ENCODE measurements around the gene CDH26. TPM values are rescaled to one million over a fixed set of nuclear protein-coding genes. Genes with fewer than 3 reads are reported as not detected.

Gene CDH26
- total and polyA plus RNA-seq, 9 of the 15 experiments (the other 6 are each of a cell fraction or from before 2014, with no cell fraction given): 0.07 to 0.13 (median 0.10) TPM; not detected in 4

DNA sequence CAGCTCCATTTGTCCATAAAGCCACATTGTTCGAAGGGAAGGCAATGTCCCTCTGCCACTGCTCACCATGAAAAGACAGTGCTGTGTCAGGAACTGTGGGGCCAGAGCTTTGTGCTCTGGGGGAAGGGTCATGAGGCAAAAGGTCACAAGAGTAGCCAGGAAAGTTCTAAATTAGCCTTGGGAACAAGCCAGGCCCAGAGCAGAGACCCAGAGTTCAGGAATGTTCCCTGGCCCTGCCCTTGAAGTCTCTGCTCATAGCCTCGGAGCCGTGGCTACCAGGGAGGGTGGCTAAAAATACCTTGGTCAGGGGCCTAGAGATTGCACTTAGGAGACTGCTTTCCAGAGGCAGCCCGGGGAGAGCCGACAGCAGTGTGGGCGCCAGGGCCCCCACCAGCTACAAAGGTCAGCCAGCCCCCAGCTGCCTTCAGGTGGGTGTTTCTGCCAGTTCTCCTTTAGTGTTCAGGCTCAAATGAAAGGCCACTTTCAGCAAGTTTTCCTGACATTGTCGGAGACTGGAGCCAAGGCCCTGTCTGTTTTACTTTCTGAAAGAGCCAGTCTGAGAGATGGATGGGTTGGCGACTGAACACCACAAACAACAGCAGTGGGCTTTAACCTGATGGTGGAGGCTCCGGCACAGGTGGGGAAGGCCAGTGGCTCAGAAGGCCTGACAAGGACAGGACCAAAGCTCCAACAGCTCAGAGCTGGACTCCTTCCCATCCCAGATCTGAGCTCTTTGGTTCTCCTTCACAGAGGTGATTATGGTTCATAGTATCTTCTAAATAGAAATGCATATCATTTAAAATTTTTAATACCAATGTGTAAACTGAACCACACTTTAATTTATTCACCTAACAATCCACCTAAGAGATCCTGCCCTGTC, 76.2 kb downstream of the CDH26 start:
- H3K27me3 ChIP-seq (ENCODE audit: control insufficient read depth in 2 of 2, insufficient read depth in 2 of 2, low read length in 2 of 2): peaks cover 0 to 27% of the 10 kb centered on the region in 2 experiments; a peak in 2 of 5 replicates
- no TSS peak for BruUV-seq (replicated peaks)
- H3K36me3 ChIP-seq (ENCODE audit: control insufficient read depth, insufficient read depth, low read length): no peaks in the 10 kb centered on the region
- intact Hi-C loops (cut with micrococcal nuclease) (no loop called here), in situ Hi-C loops (cut with MboI) (no loop called here)
- no peaks in the 10 kb centered on the region for H3K79me2 ChIP-seq (ENCODE audit: control insufficient read depth, insufficient read depth, low read length)
- ChIA-PET POLR2A (interaction anchor here (0.6 to 0.7 kb wide), 2 partner anchors 240 to 853 kb away, joined by 3 read pairs; no protein-coding TSS in a partner anchor), CTCF (ENCODE audit: low intra/inter-chr PET ratio) (no interaction called here)
- ATAC-seq: no peak
- no peak overlapping the region for H3K27ac ChIP-seq (ENCODE audit: extremely low read depth, low read depth, low read length)
- FAIRE-seq: no peak
- H3K9me3 ChIP-seq (replicated peaks; ENCODE audit: control insufficient read depth, insufficient read depth, low read depth, low read length): no peaks in the 10 kb centered on the region
- H3K4me2 ChIP-seq (ENCODE audit: insufficient read depth, low read length): no peak overlapping the region
- no peak overlapping the region for H3K4me3 ChIP-seq
- H4K20me1 ChIP-seq (replicated peaks; ENCODE audit: control insufficient read depth, insufficient read depth, low read length): no peaks in the 10 kb centered on the region
- no peak for DNase-seq (ENCODE audit: extremely low read depth in 1 of 4, low spot score in 3 of 4)
- H3K9ac ChIP-seq (ENCODE audit: insufficient read depth in 1 of 2, low read depth in 2 of 2, low read length in 2 of 2): no peak overlapping the region
- H2AFZ ChIP-seq (ENCODE audit: low read depth, low read length): no peak overlapping the region
- WGBS (ENCODE audit: insufficient coverage, low coverage, missing lambda C conversion rate): 0% methylated on average over 8 of the region's 9 CpGs
- TF ChIP-seq, protein P1, sequence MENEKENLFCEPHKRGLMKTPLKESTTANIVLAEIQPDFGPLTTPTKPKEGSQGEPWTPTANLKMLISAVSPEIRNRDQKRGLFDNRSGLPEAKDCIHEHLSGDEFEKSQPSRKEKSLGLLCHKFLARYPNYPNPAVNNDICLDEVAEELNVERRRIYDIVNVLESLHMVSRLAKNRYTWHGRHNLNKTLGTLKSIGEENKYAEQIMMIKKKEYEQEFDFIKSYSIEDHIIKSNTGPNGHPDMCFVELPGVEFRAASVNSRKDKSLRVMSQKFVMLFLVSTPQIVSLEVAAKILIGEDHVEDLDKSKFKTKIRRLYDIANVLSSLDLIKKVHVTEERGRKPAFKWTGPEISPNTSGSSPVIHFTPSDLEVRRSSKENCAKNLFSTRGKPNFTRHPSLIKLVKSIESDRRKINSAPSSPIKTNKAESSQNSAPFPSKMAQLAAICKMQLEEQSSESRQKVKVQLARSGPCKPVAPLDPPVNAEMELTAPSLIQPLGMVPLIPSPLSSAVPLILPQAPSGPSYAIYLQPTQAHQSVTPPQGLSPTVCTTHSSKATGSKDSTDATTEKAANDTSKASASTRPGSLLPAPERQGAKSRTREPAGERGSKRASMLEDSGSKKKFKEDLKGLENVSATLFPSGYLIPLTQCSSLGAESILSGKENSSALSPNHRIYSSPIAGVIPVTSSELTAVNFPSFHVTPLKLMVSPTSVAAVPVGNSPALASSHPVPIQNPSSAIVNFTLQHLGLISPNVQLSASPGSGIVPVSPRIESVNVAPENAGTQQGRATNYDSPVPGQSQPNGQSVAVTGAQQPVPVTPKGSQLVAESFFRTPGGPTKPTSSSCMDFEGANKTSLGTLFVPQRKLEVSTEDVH (IDR thresholded peaks at IDR 0.05; ENCODE audit: low read depth, partially characterized antibody): no peak
- no peak for TF ChIP-seq HNRNPK (IDR thresholded peaks at IDR 0.05; ENCODE audit: low read depth, low read length, poor library complexity, severe bottlenecking)
- no peak for TF ChIP-seq EGR1 (conservative IDR thresholded peaks at IDR 0.05)
- TF ChIP-seq BCOR (IDR thresholded peaks at IDR 0.05): no peak
- no peak for TF ChIP-seq POLR3A (IDR thresholded peaks at IDR 0.05; ENCODE audit: borderline replicate concordance, extremely low read depth, insufficient read depth, insufficient read length)
- no peak for TF ChIP-seq BRD4 (IDR thresholded peaks at IDR 0.05)
- no peaks in the 10 kb centered on the region for H3K9me1 ChIP-seq (ENCODE audit: control insufficient read depth, insufficient read depth, low read length)
- H3K4me1 ChIP-seq (replicated peaks in 1 of 2; ENCODE audit: control insufficient read depth in 2 of 2, insufficient read depth in 2 of 2, low read length in 2 of 2): no peaks in the 10 kb centered on the region
